ENCODE measurements around the gene G0S2.

G0S2 gene

GRCh38 chr1:209674957-209675564, at the start of gene G0S2:
Gene G0S2 (plus strand): TSS chr1:209675412. CDS start chr1:209675685, 273 bp downstream.
- DNase-seq (ENCODE audit: low read depth), result peak; percentile 78
- H3K4me3 ChIP-seq (replicated peaks; ENCODE audit: low read depth, low read length), result peak within 1 kb of the TSS; percentile 66
- no peak for TF ChIP-seq CTCF (IDR thresholded peaks at IDR 0.05; ENCODE audit: low read length, missing control alignments)

GRCh38 chr1:209625791-209626285, 49.4 kb upstream of the G0S2 start:
- no peak for TF ChIP-seq CTCF (IDR thresholded peaks at IDR 0.05; ENCODE audit: low read length, missing control alignments)
- no peak for DNase-seq (ENCODE audit: low read depth)
- no peak overlapping the region for H3K4me3 ChIP-seq (replicated peaks; ENCODE audit: low read depth, low read length)

- DNase-seq (ENCODE audit: low read depth), result no peak
- TF ChIP-seq CTCF (IDR thresholded peaks at IDR 0.05; ENCODE audit: low read length, missing control alignments), result no peak
- H3K4me3 ChIP-seq (replicated peaks; ENCODE audit: low read depth, low read length), result no peak overlapping the region
Observed at GRCh38 chr1:209626346-209627026, 48.7 kb upstream of the G0S2 start.

DNA sequence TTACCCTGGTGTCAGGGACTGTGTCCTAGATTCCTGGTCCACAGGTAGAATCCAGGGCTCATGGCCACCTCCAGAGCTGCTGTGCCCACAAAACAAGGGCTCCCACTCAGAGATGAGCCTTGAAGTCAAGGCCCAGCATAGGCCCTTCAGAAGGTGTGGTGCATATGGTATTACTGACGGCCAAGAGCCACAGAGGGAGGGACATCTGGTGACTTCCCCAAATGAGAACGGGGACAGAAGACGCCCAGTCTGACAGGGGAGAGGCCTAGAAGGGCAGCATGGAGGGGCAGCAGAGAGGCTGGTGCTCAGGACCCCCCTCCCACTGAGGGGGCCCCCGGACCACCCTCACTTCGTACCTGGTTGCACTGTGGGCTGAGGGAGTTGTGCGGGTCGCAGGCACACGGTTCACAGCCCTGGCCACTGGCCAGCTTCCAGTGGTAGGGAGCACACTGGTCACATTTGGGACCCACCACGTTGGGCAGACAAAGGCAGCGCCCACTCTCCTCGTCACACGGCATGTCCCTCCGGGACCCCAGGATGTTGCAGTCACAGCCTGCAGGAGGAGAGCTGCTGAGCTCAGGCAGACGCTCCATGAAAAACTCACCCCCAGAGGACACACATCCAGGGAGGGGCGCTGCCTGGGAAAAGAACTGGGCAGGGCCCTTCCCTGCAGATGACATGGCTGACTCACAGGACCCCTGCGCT, 48.0 kb upstream of the G0S2 start:
- no peak overlapping the region for H3K4me3 ChIP-seq (replicated peaks; ENCODE audit: low read depth, low read length)
- TF ChIP-seq CTCF (IDR thresholded peaks at IDR 0.05; ENCODE audit: low read length, missing control alignments), result no peak
- DNase-seq (ENCODE audit: low read depth), result no peak

GRCh38 chr1:209627732-209628196, 47.4 kb upstream of the G0S2 start:
- no peak overlapping the region for H3K4me3 ChIP-seq (replicated peaks; ENCODE audit: low read depth, low read length)
- peak; percentile 97 for TF ChIP-seq CTCF (IDR thresholded peaks at IDR 0.05; ENCODE audit: low read length, missing control alignments)
- DNase-seq (ENCODE audit: low read depth), result peak; percentile 77

- no peak overlapping the region for H3K4me3 ChIP-seq (replicated peaks; ENCODE audit: low read depth, low read length)
- no peak for DNase-seq (ENCODE audit: low read depth)
Observed at GRCh38 chr1:209628618-209629299, 46.5 kb upstream of the G0S2 start.

More at GRCh38 chr1:209628618-209629299, 46.5 kb upstream of the G0S2 start:
- TF ChIP-seq CTCF (IDR thresholded peaks at IDR 0.05; ENCODE audit: low read length, missing control alignments), result no peak

Data from fibroblast of pulmonary artery (primary cell).